Dedifferentiated amniotic fluid mesenchymal stem cell (primary cell): ENCODE results near the gene SF3A2.

Experiments used
- DNase-seq: peaks from one replicate; pipeline ENCODE4 v3.0.0-alpha.2; 2016; ENCODE audit errors: extremely low spot score

The SF3A2 gene

GRCh38 chr19:2207991-2208860 lies 28.4 kb upstream of the SF3A2 start:
- peak; percentile 73 for DNase-seq

GRCh38 chr19:2208975-2209374 lies 27.6 kb upstream of the SF3A2 start:
- no peak for DNase-seq

- DNase-seq, result no peak
Observed at GRCh38 chr19:2209408-2209807, 27.2 kb upstream of the SF3A2 start.

GRCh38 chr19:2210206-2210605 lies 26.4 kb upstream of the SF3A2 start:
- DNase-seq, result no peak

- no peak for DNase-seq
Observed at GRCh38 chr19:2210987-2211740, 25.5 kb upstream of the SF3A2 start.

GRCh38 chr19:2212861-2213711 lies 23.5 kb upstream of the SF3A2 start:
- no peak for DNase-seq

- DNase-seq, result no peak
Observed at GRCh38 chr19:2213799-2214198, 22.8 kb upstream of the SF3A2 start.

GRCh38 chr19:2214251-2214650 lies 22.4 kb upstream of the SF3A2 start:
- no peak for DNase-seq

- DNase-seq, result no peak
Observed at GRCh38 chr19:2215281-2215751, 21.3 kb upstream of the SF3A2 start.

GRCh38 chr19:2216361-2217225 lies 20.0 kb upstream of the SF3A2 start:
- no peak for DNase-seq

GRCh38 chr19:2217591-2217990 lies 19.0 kb upstream of the SF3A2 start:
- DNase-seq, result no peak

GRCh38 chr19:2219726-2220125 lies 16.9 kb upstream of the SF3A2 start:
- no peak for DNase-seq

GRCh38 chr19:2221250-2221831 lies 15.3 kb upstream of the SF3A2 start:
- no peak for DNase-seq

- no peak for DNase-seq
Observed at GRCh38 chr19:2221918-2222317, 14.7 kb upstream of the SF3A2 start.

GRCh38 chr19:2223391-2223790 lies 13.2 kb upstream of the SF3A2 start:
- DNase-seq, result no peak

- DNase-seq, result no peak
Observed at GRCh38 chr19:2223959-2224358, 12.7 kb upstream of the SF3A2 start.

GRCh38 chr19:2224754-2225349 lies 11.8 kb upstream of the SF3A2 start:
- DNase-seq, result no peak

GRCh38 chr19:2225415-2226050 lies 11.1 kb upstream of the SF3A2 start:
- DNase-seq, result no peak

- no peak for DNase-seq
Observed at GRCh38 chr19:2226051-2226839, 10.4 kb upstream of the SF3A2 start.
